Muscle of back (tissue), 11 donors: ENCODE data around the gene CLPTM1. TPM values are rescaled to one million over a fixed set of nuclear protein-coding genes. Genes with fewer than 3 reads are reported as not detected.

ENCODE experiments used
- DNase-seq, 3 donors: peaks; one replicate each; pipeline versions ENCODE4 v3.0.0 to v3.0.0-alpha.2; 2013
- polyA plus RNA-seq, 10 donors: library from polyadenylated mRNA; unstranded; fragments of 120-200 nt; gene quantifications; one replicate each; pipeline ENCODE4 v1.2.1, GENCODE V29; 2013; ENCODE audit not compliant: insufficient read length in 10 of 10

The CLPTM1 gene
- polyA plus RNA-seq, 10 donors: 45.6 to 58.2 (median 53.1) TPM

GRCh38 chr19:44930088-44930487, 25.1 kb upstream of the CLPTM1 start:
- no peak for DNase-seq

- no peak for DNase-seq
Measured at GRCh38 chr19:44931541-44931940, 23.6 kb upstream of the CLPTM1 start.

GRCh38 chr19:44939668-44940067, 15.5 kb upstream of the CLPTM1 start:
- no peak for DNase-seq

GRCh38 chr19:44942067-44942571, 13.1 kb upstream of the CLPTM1 start, which contains the start of gene APOC4:
Gene APOC4, plus strand, starts transcription at chr19:44942237. Its CDS starts 41 bp downstream, at chr19:44942278.
- no peak for DNase-seq

GRCh38 chr19:44943801-44944249, 11.4 kb upstream of the CLPTM1 start:
- no peak for DNase-seq

GRCh38 chr19:44947041-44947581, 8.1 kb upstream of the CLPTM1 start:
- DNase-seq: no peak

- no peak for DNase-seq
Measured at GRCh38 chr19:44948237-44948636, 6.9 kb upstream of the CLPTM1 start.

GRCh38 chr19:44948763-44949374, 6.3 kb upstream of the CLPTM1 start:
- DNase-seq: no peak

- DNase-seq: no peak
Measured at GRCh38 chr19:44949550-44949949, 5.6 kb upstream of the CLPTM1 start.

GRCh38 chr19:44951179-44952159, 3.7 kb upstream of the CLPTM1 start:
- DNase-seq: peak; percentile 64 to 85 (median 81)

- no peak for DNase-seq
Measured at GRCh38 chr19:44954278-44954648, 917 bp upstream of the CLPTM1 start.

- no peak for DNase-seq
Measured at GRCh38 chr19:44955505-44956439, 592 bp downstream of the CLPTM1 start.

GRCh38 chr19:44957526-44957925, 2.3 kb downstream of the CLPTM1 start:
- no peak for DNase-seq

GRCh38 chr19:44958090-44958489, 2.9 kb downstream of the CLPTM1 start:
- no peak for DNase-seq

GRCh38 chr19:44959691-44960090, 4.5 kb downstream of the CLPTM1 start:
- DNase-seq: no peak

- no peak for DNase-seq
Measured at GRCh38 chr19:44960906-44961728, 5.9 kb downstream of the CLPTM1 start.

- no peak for DNase-seq
Measured at GRCh38 chr19:44961821-44962220, 6.6 kb downstream of the CLPTM1 start.

GRCh38 chr19:44968118-44968517, 12.9 kb downstream of the CLPTM1 start:
- DNase-seq: no peak

- no peak for DNase-seq
Measured at GRCh38 chr19:44968670-44969069, 13.5 kb downstream of the CLPTM1 start.

- no peak for DNase-seq
Measured at GRCh38 chr19:44969437-44969836, 14.3 kb downstream of the CLPTM1 start.
